AG09319 (cell line): ENCODE measurements around the gene ADAMTSL1.

Experiments
- DNase-seq: peaks from one replicate; pipeline ENCODE4 v3.0.0-alpha.2; 2010; ENCODE audit warnings: low read depth; ENCODE audit errors: extremely low read depth
- CTCF ChIP-seq: IDR thresholded peaks from 2 replicates; pipeline ENCODE4 v1.5.1; 2011; ENCODE audit warnings: low read depth, mild to moderate bottlenecking, inconsistent platforms, low read length, moderate library complexity

ADAMTSL1 gene

GRCh38 chr9:18675332-18675731, 201.4 kb downstream of the ADAMTSL1 start:
- no peak for TF ChIP-seq CTCF
- DNase-seq, result no peak

DNA sequence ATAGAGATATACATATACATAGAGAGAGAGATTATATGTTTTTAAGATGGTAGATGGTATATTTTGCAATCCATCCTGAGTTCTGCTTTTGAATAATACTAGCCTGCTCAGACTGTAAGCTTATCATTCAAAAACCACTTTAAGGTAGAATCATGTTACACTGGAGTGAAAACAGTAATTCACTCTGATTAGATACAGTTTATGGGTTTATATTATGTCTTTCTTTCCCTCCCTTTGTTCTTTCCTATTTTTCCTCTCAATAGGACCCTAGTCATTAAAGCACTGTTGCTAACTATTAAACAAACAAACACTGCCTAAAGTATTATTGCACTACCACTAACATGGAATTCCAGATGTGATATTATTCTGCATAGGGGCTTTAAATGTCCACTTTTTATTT, 202.0 kb downstream of the ADAMTSL1 start:
- TF ChIP-seq CTCF, result no peak
- no peak for DNase-seq

GRCh38 chr9:18676525-18676924, 202.6 kb downstream of the ADAMTSL1 start:
- no peak for TF ChIP-seq CTCF
- DNase-seq, result no peak

GRCh38 chr9:18678821-18679590, 205.1 kb downstream of the ADAMTSL1 start:
- no peak for DNase-seq
- TF ChIP-seq CTCF, result no peak

GRCh38 chr9:18682907-18683306, 209.0 kb downstream of the ADAMTSL1 start:
- no peak for DNase-seq
- TF ChIP-seq CTCF, result no peak

DNA sequence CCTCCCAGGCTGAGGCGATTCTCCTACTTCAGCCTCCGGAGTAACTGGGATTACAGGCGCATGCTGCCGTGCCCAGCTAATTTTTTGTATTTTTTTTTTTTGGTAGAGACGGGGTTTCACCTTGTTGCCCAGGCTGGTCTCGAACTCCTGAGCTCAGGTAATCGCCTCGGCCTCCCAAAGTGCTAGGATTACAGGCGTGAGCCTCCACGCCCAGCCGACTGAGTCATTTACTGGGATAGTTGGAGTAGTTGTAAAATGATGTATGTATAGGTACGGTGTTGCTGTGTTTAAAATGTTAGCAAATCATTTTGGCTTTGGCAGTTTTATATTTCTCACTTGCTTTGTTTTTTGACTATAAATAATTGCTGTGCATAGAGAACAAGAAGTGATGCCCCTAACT, 209.4 kb downstream of the ADAMTSL1 start:
- TF ChIP-seq CTCF, result no peak
- no peak for DNase-seq

GRCh38 chr9:18683851-18684250, 209.9 kb downstream of the ADAMTSL1 start:
- TF ChIP-seq CTCF, result no peak
- no peak for DNase-seq
